Right lobe of liver (tissue), 4 donors: ENCODE results near the gene POLR1H.

Source experiments
- CTCF ChIP-seq, 4 donors: fragments of 200-600 bp in 3 of 4; fragments of 450-650 bp in 1 of 4; IDR thresholded peaks; one replicate each; pipeline versions ENCODE4 v1.5.1 to v1.8.0; 2016 to 2022; ENCODE audit warnings: antibody characterized with exemption in 4 of 4, mild to moderate bottlenecking in 2 of 4
- POLR2A ChIP-seq: fragments of 450-650 bp; IDR thresholded peaks from one replicate; pipeline ENCODE4 v1.6.1; 2017; ENCODE audit warnings: antibody characterized with exemption, mild to moderate bottlenecking
- donor health status: DM: no; HTN: no; CAD: no.
- donor health status: DM: no; HTN: no; CAD: no.
- donor health status: DM: no; HTN: yes; CAD: no.

- no peak for TF ChIP-seq CTCF (IDR thresholded peaks at IDR 0.05)
- no peak for TF ChIP-seq POLR2A
Observed at GRCh38 chr6:30096829-30097228, 35.8 kb downstream of the POLR1H start.
